Heart left ventricle (tissue), 13 donors: ENCODE results near the gene PTPRJ.

Experiments
- CTCF ChIP-seq, 12 donors: fragments of 200-600 bp; sonication (generic) in 4 of 12; IDR thresholded peaks; one replicate each; pipeline versions ENCODE4 v1.5.0 to v1.8.0; 2018 to 2022; ENCODE audit warnings: antibody characterized with exemption in 12 of 12, mild to moderate bottlenecking in 5 of 12
- POLR2A ChIP-seq, 2 donors: fragments of 450-650 bp; IDR thresholded peaks; one replicate each; pipeline ENCODE4 v1.6.1; 2017; ENCODE audit warnings: antibody characterized with exemption in 2 of 2, mild to moderate bottlenecking in 2 of 2, moderate library complexity in 2 of 2
- donor health status: ischemic (EF 13 %, LVEDD 7.1; RV severe dilation, severe dysfunction).
- donor health status: DM: no; HTN: yes; CAD: no.
- donor health status: DM: no; HTN: no; CAD: no.
- donor health status: ischemic (EF 25% LVEDD 6.9; RV normal size, moderate dysfunction).
- donor health status: ischemic (EF 25% LVEDD 5.7; RV mildly dilated, moderate dysfunction).
- donor health status: ischemic (EF 35%, LVEDD 5.7; RV mildly dilated, moderate dysfunction).
- donor health status: nonischemic (EF 11% LVEDD 7.7; RV severe dilation, severe dysfunction).
- donor health status: DM: yes; HTN: yes; CAD: no.
- donor health status: PGD.
- donor health status: ischemic (EF 29% LVEDD 5.4; RV normal size, mild dysfunction).
- donor health status: nonischemic (EF 23%, LVEDD 6.1; RV moderate dilation, normal function).

GRCh38 chr11:47948137-47948536 is 32.2 kb upstream of the PTPRJ start:
- TF ChIP-seq CTCF (IDR thresholded peaks at IDR 0.05) = no peak
- no peak for TF ChIP-seq POLR2A (IDR thresholded peaks at IDR 0.05)
